Measurements from ENCODE around the gene MYO7A. TPM values are rescaled to one million over a fixed set of nuclear protein-coding genes. Genes with fewer than 3 reads are reported as not detected.

MYO7A gene
- total and polyA plus RNA-seq, 2 experiments from 2014 or later: not detected

DNA sequence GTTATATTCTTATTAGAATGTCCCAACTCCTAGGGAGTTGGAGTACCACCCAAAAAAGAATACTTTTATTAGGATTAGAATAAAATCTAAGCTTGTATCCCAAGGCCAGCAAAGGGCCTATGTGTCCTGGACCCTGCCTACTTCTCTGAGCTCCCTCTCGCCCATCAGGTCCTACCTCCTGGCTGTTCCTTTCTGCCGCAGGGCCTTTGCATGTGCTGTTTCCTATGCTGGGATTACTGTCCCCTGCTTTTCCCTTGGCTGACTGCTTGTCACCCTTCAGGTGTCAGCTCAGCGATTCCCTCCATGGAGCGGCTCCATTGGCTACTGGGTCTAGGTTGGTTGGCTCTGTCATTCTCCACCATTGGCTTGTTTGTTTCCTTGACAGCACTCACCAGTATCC lies 13.4 kb downstream of the MYO7A start:
- H3K9ac ChIP-seq: no peak overlapping the region
- TF ChIP-seq EZH2phosphoT487 (IDR thresholded peaks at IDR 0.05; ENCODE audit: insufficient read depth, low read depth) (no peak), EZH2 (IDR thresholded peaks at IDR 0.05; ENCODE audit: insufficient read depth, poor library complexity, severe bottlenecking) (no peak)
- WGBS, 2 experiments (ENCODE audit: low coverage in 1 of 2, low lambda C conversion rate in 2 of 2, missing lambda C conversion rate in 2 of 2): 92 to 99% methylated on average over 4 of the region's 4 CpGs

DNA sequence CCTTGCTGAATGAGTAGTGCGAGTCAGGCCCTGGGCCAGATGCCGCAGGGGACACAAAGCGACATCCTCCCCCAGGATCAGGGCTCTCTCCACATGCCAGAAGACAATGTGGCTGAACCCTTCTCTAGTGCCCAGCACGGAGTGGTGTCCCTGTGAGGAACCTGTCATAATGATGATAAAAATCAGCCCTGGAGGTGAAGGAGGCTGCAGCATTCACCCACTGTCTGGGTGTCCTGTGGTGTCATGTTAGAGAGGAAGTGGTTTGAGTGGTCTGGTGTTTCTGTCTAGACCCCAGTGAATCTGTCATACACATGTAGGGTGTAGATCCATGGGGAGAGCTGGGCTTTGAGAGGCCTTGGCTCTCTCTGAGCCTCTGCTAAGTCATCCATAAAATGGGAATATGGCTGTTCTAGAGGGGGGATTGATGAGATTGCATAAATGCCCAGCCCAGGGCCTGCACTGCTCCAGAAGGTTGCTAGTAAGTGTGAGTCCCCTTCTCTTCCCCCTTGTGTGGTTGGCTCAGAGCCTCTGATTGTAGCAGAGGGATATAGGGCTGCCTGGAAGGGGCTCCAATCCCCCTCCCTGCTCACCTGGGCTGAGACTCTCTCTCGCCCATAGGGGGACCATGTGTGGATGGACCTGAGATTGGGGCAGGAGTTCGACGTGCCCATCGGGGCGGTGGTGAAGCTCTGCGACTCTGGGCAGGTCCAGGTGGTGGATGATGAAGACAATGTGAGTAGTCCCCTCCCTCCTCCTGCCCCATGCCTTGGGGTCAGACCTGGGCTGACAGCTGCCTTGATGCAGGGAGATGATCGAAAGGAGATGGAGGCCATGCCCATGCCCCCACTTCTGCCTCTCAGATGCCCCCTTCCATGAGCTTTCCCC lies 14.3 kb downstream of the MYO7A start:
- H3K27me3 ChIP-seq (replicated peaks; ENCODE audit: insufficient read depth): peaks cover 4% of the 10 kb centered on the region; the same call in 1 of the 2 replicates
- no peak overlapping the region for H3K27ac ChIP-seq
- H3K4me3 ChIP-seq: no peak overlapping the region
- H3K9me2 ChIP-seq (ENCODE audit: insufficient read depth): no peaks in the 10 kb centered on the region
- H2AFZ ChIP-seq: no peak overlapping the region
- WGBS, 2 experiments (ENCODE audit: low coverage in 1 of 2, low lambda C conversion rate in 2 of 2, missing lambda C conversion rate in 2 of 2): 83 to 85% methylated on average over 11 of the region's 11 CpGs
- 0 out of 2 replicates have a peak, but pooled peaks cover 5% of the 10 kb centered on the region for H3F3A ChIP-seq (ENCODE audit: insufficient read depth)
- no peak overlapping the region for H3K9ac ChIP-seq
- H3K4me1 ChIP-seq (ENCODE audit: insufficient read depth): peaks cover 4% of the 10 kb centered on the region
- no peaks in the 10 kb centered on the region for H3K9me3 ChIP-seq (ENCODE audit: low read depth)
- DNase-seq: no peak
- no peak for TF ChIP-seq EZH2 (IDR thresholded peaks at IDR 0.05; ENCODE audit: insufficient read depth, poor library complexity, severe bottlenecking)
- TF ChIP-seq EZH2phosphoT487 (IDR thresholded peaks at IDR 0.05; ENCODE audit: insufficient read depth, low read depth): no peak
- no peaks in the 10 kb centered on the region for H3K79me2 ChIP-seq (ENCODE audit: insufficient read depth)
- no peaks in the 10 kb centered on the region for H4K20me1 ChIP-seq (ENCODE audit: insufficient read depth)
- H3K4me2 ChIP-seq (ENCODE audit: unreplicated experiment): no peak overlapping the region
- no peaks in the 10 kb centered on the region for H3K36me3 ChIP-seq (ENCODE audit: low read depth)
- in situ Hi-C loops (cut with MboI): no loop called here

More for the DNA sequence above, 13.4 kb downstream of the MYO7A start:
- H3K79me2 ChIP-seq (ENCODE audit: insufficient read depth): no peaks in the 10 kb centered on the region
- H3K4me3 ChIP-seq: no peak overlapping the region
- DNase-seq: no peak
- H3F3A ChIP-seq (ENCODE audit: insufficient read depth): 0 out of 2 replicates have a peak, but pooled peaks cover 5% of the 10 kb centered on the region
- no peak overlapping the region for H3K4me2 ChIP-seq (ENCODE audit: unreplicated experiment)
- H2AFZ ChIP-seq: no peak overlapping the region
- H3K9me3 ChIP-seq (ENCODE audit: low read depth): no peaks in the 10 kb centered on the region
- H3K4me1 ChIP-seq (ENCODE audit: insufficient read depth): peaks cover 4% of the 10 kb centered on the region
- no peak overlapping the region for H3K27ac ChIP-seq
- H4K20me1 ChIP-seq (ENCODE audit: insufficient read depth): no peaks in the 10 kb centered on the region
- no peaks in the 10 kb centered on the region for H3K36me3 ChIP-seq (ENCODE audit: low read depth)
- no peaks in the 10 kb centered on the region for H3K27me3 ChIP-seq (replicated peaks; ENCODE audit: insufficient read depth)
- in situ Hi-C loops (cut with MboI): no loop called here
- no peaks in the 10 kb centered on the region for H3K9me2 ChIP-seq (ENCODE audit: insufficient read depth)

GRCh38 chr11:77143405-77144020 lies 15.5 kb downstream of the MYO7A start:
- Histone ChIP-seq H3K4me3 (no peak overlapping the region), H2AFZ (no peak overlapping the region), H3K27ac (no peak overlapping the region), H3K4me1 (ENCODE audit: insufficient read depth) (peaks cover 4% of the 10 kb centered on the region), H3K9me2 (ENCODE audit: insufficient read depth) (no peaks in the 10 kb centered on the region), H3K9ac (no peak overlapping the region), H3K36me3 (ENCODE audit: low read depth) (no peaks in the 10 kb centered on the region), H4K20me1 (ENCODE audit: insufficient read depth) (no peaks in the 10 kb centered on the region), H3K79me2 (ENCODE audit: insufficient read depth) (no peaks in the 10 kb centered on the region), H3K9me3 (ENCODE audit: low read depth) (no peaks in the 10 kb centered on the region), H3K4me2 (ENCODE audit: unreplicated experiment) (no peak overlapping the region), H3F3A (ENCODE audit: insufficient read depth) (0 out of 2 replicates have a peak, but pooled peaks cover 5% of the 10 kb centered on the region), H3K27me3 (replicated peaks; ENCODE audit: insufficient read depth) (peaks cover 5% of the 10 kb centered on the region; the same call in 1 of the 2 replicates)
- in situ Hi-C loops (cut with MboI): no loop called here
- no peak for DNase-seq
- 72 to 77% methylated on average over 6 to 8 of the region's 8 CpGs for WGBS, 2 experiments (ENCODE audit: low coverage in 1 of 2, low lambda C conversion rate in 2 of 2, missing lambda C conversion rate in 2 of 2)
- TF ChIP-seq EZH2 (IDR thresholded peaks at IDR 0.05; ENCODE audit: insufficient read depth, poor library complexity, severe bottlenecking) (no peak), EZH2phosphoT487 (IDR thresholded peaks at IDR 0.05; ENCODE audit: insufficient read depth, low read depth) (no peak)

DNA sequence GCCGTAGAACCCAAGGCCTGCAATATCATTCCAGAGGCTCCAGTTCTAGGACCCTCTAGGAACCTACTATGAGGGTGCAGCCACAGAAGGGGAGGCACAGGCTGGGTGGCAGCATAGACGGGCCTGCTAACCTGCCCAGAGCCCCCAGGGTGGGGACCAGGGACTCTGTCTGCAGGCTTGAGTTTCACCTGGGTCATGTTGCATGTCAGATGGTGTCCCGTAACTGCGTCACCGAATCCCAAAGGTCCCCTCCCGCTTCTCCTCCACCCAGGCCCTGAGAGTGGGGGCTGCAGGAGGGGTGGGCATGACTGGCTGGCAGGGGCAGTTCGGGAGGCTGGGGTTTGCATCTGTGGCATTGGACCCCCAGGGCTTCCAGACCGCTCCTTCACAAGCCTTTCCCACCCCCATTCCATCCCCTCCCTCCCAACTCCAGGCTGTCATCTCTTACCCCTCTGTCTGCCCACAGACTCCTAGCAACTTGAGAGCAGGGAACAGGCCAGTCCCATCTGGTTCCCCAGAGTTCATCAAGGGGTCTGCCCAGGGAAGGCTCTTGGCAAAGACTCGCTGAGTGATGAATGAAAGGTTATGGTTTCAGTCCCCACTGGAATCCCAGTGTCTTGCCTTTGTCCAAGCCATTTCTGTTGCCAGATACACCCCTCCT lies 16.3 kb downstream of the MYO7A start:
- Histone ChIP-seq H4K20me1 (ENCODE audit: insufficient read depth) (no peaks in the 10 kb centered on the region), H3K9me3 (ENCODE audit: low read depth) (no peaks in the 10 kb centered on the region), H3K36me3 (ENCODE audit: low read depth) (no peaks in the 10 kb centered on the region), H3K4me3 (no peak overlapping the region), H3K4me1 (ENCODE audit: insufficient read depth) (peaks cover 4% of the 10 kb centered on the region), H3K9ac (no peak overlapping the region), H2AFZ (no peak overlapping the region), H3K4me2 (ENCODE audit: unreplicated experiment) (no peak overlapping the region), H3K9me2 (ENCODE audit: insufficient read depth) (no peaks in the 10 kb centered on the region), H3K27ac (no peak overlapping the region), H3F3A (ENCODE audit: insufficient read depth) (0 out of 2 replicates have a peak, but pooled peaks cover 5% of the 10 kb centered on the region), H3K79me2 (ENCODE audit: insufficient read depth) (no peaks in the 10 kb centered on the region), H3K27me3 (replicated peaks; ENCODE audit: insufficient read depth) (peaks cover 5% of the 10 kb centered on the region; the same call in 1 of the 2 replicates)
- no peak for TF ChIP-seq EZH2phosphoT487 (IDR thresholded peaks at IDR 0.05; ENCODE audit: insufficient read depth, low read depth)
- in situ Hi-C loops (cut with MboI): no loop called here
- DNase-seq: no peak
- 81 to 87% methylated on average over 7 to 9 of the region's 9 CpGs for WGBS, 2 experiments (ENCODE audit: low coverage in 1 of 2, low lambda C conversion rate in 2 of 2, missing lambda C conversion rate in 2 of 2)
